ENCODE results near the gene WNT7B.

The WNT7B gene

GRCh38 chr22:45994491-45995404 lies 17.8 kb upstream of the WNT7B start:
- peak; percentile 99 for TF ChIP-seq CTCF (IDR thresholded peaks at IDR 0.05)
- H3K9me3 Mint-ChIP-seq: no peaks in the 10 kb centered on the region
- no peaks in the 10 kb centered on the region for H3K36me3 Mint-ChIP-seq (ENCODE audit: low read depth)
- H3K4me3 Mint-ChIP-seq: no peak overlapping the region
- peak; percentile 97 for DNase-seq
- peaks cover 30% of the 10 kb centered on the region for H3K4me1 Mint-ChIP-seq
- no peak overlapping the region for H3K27ac Mint-ChIP-seq
- peaks cover 35% of the 10 kb centered on the region for H3K27me3 Mint-ChIP-seq (ENCODE audit: low read depth, poor library complexity)

- H3K36me3 Mint-ChIP-seq (ENCODE audit: low read depth): no peaks in the 10 kb centered on the region
- H3K27me3 Mint-ChIP-seq (ENCODE audit: low read depth, poor library complexity): peaks cover 30% of the 10 kb centered on the region
- no peak for DNase-seq
- H3K9me3 Mint-ChIP-seq: no peaks in the 10 kb centered on the region
- H3K27ac Mint-ChIP-seq: no peak overlapping the region
- H3K4me1 Mint-ChIP-seq: peaks cover 29% of the 10 kb centered on the region
- TF ChIP-seq CTCF (IDR thresholded peaks at IDR 0.05): no peak
- no peak overlapping the region for H3K4me3 Mint-ChIP-seq
These were observed 16.9 kb upstream of the WNT7B start for GRCh38 chr22:45993841-45994240.

GRCh38 chr22:45993143-45993692 lies 16.3 kb upstream of the WNT7B start:
- H3K4me1 Mint-ChIP-seq: peaks cover 29% of the 10 kb centered on the region
- TF ChIP-seq CTCF (IDR thresholded peaks at IDR 0.05): no peak
- no peaks in the 10 kb centered on the region for H3K9me3 Mint-ChIP-seq
- H3K27ac Mint-ChIP-seq: no peak overlapping the region
- no peak for DNase-seq
- H3K4me3 Mint-ChIP-seq: no peak overlapping the region
- H3K27me3 Mint-ChIP-seq (ENCODE audit: low read depth, poor library complexity): peaks cover 26% of the 10 kb centered on the region
- no peaks in the 10 kb centered on the region for H3K36me3 Mint-ChIP-seq (ENCODE audit: low read depth)

GRCh38 chr22:45992737-45993136 lies 15.8 kb upstream of the WNT7B start:
- H3K4me3 Mint-ChIP-seq: no peak overlapping the region
- no peak overlapping the region for H3K27ac Mint-ChIP-seq
- no peak for TF ChIP-seq CTCF (IDR thresholded peaks at IDR 0.05)
- no peaks in the 10 kb centered on the region for H3K9me3 Mint-ChIP-seq
- peaks cover 30% of the 10 kb centered on the region for H3K4me1 Mint-ChIP-seq
- no peak for DNase-seq
- H3K36me3 Mint-ChIP-seq (ENCODE audit: low read depth): no peaks in the 10 kb centered on the region
- peaks cover 26% of the 10 kb centered on the region for H3K27me3 Mint-ChIP-seq (ENCODE audit: low read depth, poor library complexity)

GRCh38 chr22:45991098-45991497 lies 14.1 kb upstream of the WNT7B start:
- peaks cover 35% of the 10 kb centered on the region for H3K4me1 Mint-ChIP-seq

More at GRCh38 chr22:45991098-45991497, 14.1 kb upstream of the WNT7B start:
- Mint-ChIP-seq H3K36me3 (ENCODE audit: low read depth) (no peaks in the 10 kb centered on the region), H3K4me3 (no peak overlapping the region), H3K9me3 (no peaks in the 10 kb centered on the region), H3K27me3 (ENCODE audit: low read depth, poor library complexity) (peaks cover 26% of the 10 kb centered on the region), H3K27ac (no peak overlapping the region)
- DNase-seq: no peak
- no peak for TF ChIP-seq CTCF (IDR thresholded peaks at IDR 0.05)

Data from nephron progenitor cell (in vitro differentiated cells).